H54 (cell line): ENCODE data around the gene CDK14.
"Not testable (repeated sequence)": the region's sequence is repeated elsewhere in the genome, so short reads cannot be mapped to it uniquely, and the experiment has no call there.

ENCODE experiments used
- DNase-seq: peaks from one replicate; pipeline ENCODE4 v3.0.0; 2011; ENCODE audit warnings: low spot score, mixed read lengths; ENCODE audit not compliant: insufficient read length
- FAIRE-seq: peaks from 3 replicates; lab custom pipeline; 2011; peaks lifted over from hg19 to GRCh38; lab: Jason Lieb, UNC
- POLR2A ChIP-seq: IDR thresholded peaks from 2 replicates; pipeline ENCODE4 v1.6.1; 2011; ENCODE audit warnings: low read depth, mild to moderate bottlenecking, low read length

Gene CDK14

DNA sequence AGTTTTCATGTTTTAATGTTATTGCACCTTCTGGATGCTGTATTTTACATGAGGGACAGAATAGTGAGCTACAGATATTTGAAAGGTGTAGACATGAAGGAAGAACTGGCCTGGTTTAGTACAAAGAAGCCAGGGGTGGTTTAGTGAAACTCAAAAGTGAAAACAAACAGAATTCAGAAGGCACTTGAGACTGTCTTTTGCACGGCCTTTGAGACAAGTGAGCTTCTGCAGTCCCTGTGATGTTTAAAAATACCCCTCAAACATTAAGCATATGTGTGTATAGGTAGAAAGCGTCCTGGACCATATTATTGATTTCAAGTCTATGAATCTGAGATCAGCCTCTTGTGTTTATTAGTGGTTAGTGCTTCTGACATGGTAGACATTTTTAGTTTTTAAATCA lies 118.9 kb downstream of the CDK14 start:
- no peak for TF ChIP-seq POLR2A
- DNase-seq (no peak), FAIRE-seq (no peak)

DNA sequence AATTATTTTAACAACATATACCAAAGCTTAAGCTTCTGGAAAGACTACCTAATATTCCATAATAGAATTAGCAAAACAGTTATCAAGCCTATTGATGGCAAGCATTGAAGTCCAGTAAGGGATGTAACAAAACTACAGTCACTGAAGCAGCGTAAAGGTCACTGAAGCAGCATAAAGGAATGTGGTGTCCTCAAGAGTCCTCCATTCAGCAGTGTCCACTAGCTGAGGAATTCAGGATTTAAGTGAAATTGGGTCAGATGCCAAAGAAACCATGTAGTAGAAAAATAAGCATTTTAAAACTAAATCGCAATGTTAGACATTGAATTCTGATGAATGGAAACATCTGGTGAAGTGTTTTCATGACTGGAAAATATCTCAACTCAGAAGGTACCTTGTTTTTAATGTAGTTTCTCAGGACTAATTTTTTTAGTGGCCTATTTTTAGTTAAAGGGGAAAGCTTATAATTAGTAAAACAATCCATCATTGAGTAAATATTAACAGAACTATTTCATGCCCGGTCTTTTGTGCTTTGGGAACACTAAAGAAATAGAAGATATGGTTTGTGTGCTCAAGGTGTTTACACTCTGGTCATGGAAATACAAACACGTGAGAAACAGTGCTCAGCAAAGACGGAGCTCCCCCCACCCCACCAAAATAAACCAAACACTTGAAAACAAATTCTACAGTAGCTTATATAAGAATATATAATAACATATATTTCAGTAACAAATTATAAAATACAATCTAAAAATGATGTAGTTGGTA lies 121.4 kb downstream of the CDK14 start:
- peak; percentile 11 for FAIRE-seq
- no peak for TF ChIP-seq POLR2A

DNA sequence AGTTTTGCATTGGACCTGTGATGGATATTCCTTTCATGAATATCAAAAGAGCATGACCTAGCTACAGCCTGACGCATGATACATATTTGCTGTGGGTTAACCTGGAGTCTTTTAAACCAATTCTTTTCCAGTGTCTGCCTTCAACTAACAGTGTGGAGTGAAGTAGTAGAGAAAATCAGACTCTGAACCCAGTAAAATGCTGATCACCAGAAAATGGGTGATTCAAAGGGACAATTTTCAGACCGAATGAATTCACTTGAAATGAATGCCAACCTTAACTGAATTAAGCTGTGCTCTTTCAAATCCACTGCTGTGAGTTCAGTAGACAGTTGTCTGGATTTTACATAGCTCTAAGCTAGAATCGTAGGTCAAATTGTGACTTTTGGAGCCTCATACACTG lies 123.0 kb downstream of the CDK14 start:
- TF ChIP-seq POLR2A, result no peak
- DNase-seq, result no peak
- FAIRE-seq, result peak; percentile 23

More for the DNA sequence above, 121.4 kb downstream of the CDK14 start:
- DNase-seq, result no peak

DNA sequence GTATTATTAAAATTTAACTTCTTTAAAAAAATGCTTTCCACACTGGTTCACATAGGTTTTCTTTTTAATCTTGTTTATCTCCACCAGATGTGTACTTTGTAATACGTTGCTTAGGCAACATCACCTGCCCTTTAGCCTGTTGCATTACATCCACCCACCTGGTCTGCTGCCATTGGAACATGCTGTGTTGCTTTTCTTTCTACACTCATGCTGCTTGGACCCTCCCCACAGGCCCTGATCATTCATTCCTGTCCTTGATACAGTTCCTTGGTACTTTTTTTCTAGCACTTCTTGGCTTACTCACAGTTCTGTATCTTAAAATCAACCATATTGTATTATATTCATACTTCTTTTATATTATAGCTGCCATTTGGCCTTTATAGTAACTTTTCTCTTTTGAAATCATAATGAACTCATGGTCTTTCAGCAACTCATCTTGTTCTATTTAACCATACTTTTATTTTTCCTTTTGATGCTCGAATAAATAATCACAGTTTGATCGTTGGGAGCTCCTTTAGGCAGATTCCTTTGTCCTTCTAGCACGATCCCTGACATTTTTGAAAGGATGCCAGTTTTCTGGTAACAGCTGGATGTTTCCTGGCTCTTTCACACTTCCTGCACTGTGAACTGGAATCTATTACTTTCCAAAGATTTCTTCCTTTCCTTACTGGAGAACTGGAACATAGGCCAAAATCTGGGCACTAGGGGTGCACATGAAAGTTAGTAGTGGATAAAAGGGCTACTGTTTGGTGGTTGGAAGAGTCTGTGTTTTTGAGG lies 125.1 kb downstream of the CDK14 start:
- DNase-seq (no peak), FAIRE-seq (no peak)

DNA sequence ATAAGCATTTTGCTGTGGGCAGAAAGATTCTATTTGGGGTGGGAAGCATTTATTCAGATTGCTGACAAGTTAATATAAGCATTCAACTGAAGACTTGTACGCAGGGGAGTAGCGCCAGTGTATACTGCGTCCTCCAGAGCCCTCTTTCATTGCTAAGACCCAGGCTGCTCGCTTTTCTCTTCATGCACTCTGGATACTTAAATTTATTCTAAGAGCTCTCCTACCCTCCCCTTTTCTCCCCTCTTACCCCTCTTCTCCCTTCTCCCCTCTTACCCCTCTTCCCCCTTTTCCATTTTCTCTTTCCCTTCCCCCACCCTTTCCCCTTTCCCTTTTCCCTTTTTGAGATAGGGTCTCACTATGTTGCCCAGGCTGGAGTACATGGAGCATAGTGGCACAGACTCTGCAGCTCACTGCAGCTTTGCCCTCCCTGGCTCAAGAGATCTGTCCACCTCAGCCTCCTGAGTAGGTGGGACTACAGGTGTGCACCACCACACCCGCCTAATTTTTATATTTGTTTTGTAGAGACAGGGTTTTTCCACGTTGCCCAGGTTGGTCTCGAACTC lies 125.8 kb downstream of the CDK14 start:
- FAIRE-seq (no peak), DNase-seq (no peak)
- TF ChIP-seq POLR2A, result no peak

More for the DNA sequence above, 125.1 kb downstream of the CDK14 start:
- no peak for TF ChIP-seq POLR2A

DNA sequence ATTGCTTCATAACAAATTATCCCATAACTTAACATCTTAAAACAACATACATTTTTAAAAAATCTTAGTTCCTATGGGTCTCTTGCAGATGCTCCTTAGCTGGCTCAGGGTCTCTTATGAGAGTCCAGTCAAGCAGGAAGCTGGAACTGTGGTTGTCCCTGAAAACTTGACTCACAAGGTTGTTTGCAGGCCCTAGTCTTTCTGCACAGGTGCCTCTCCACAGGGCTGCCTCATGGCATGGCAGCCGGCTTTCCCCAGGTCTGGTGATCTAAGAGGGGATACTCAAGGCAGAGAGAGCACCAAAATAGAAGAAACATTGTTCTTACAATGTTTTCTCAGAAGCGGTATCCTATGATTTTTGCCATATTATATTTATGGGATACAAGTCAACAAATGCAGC lies 127.1 kb downstream of the CDK14 start:
- FAIRE-seq (peak; percentile 36), DNase-seq (no peak)
- TF ChIP-seq POLR2A, result no peak

DNA sequence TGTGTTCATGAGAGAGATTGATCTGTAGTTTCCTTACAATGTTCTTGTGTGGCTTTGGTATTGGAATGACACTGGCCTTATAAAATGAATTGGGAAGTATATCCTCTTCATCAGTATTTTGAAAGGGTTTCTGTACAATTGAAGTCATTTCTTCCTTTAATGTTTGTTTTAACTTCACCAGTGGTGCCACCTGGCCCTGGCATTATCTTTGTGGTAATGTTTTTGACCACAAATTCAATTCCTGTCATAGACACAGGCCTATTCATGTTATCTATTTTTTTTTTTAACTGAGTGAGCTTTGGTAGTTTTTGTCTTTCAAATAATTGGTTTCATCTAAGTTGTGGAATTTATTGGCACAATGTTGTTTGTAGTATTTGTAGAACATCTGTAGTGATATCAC lies 127.7 kb downstream of the CDK14 start:
- DNase-seq, result no peak
- TF ChIP-seq POLR2A, result no peak
- no peak for FAIRE-seq

DNA sequence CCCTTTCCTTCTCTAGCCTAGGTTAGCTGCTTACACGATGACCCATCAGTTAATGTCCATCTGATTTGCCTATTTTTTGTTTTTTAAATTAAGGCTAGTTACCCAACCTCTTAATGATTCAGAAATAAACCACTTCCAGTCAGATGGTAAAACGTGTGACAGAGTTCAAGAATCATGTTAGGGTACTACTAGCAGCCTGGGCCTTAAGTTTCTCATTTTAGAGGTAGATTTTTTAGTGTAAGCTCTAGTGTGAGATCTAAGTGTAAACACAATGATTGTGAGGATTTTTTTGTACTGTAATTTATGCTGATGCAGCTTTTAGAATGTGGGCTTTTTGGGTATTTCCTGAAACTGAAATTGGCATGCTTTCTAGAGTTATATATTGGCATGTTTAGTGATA lies 130.0 kb downstream of the CDK14 start:
- FAIRE-seq, result no peak
- no peak for TF ChIP-seq POLR2A
- DNase-seq, result no peak

DNA sequence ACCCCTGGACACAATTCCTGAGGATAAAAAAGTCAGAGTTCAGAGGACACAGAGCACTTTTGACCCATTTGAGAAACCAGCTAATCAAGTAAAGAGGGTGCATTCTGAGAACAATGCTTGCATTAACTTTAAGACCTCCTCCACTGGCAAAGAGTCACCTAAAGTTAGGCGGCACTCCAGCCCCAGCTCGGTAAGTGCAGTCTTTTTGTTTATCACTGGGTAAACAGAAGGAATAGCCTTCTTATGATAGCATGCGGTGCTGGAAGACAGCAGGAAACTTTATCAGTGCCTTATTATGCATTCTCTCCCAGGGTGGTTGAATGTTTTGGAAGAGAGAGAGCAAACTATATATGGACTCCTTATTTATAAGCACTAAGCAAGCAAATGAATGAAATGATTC lies 130.5 kb downstream of the CDK14 start:
- no peak for DNase-seq
- FAIRE-seq, result no peak
- no peak for TF ChIP-seq POLR2A

DNA sequence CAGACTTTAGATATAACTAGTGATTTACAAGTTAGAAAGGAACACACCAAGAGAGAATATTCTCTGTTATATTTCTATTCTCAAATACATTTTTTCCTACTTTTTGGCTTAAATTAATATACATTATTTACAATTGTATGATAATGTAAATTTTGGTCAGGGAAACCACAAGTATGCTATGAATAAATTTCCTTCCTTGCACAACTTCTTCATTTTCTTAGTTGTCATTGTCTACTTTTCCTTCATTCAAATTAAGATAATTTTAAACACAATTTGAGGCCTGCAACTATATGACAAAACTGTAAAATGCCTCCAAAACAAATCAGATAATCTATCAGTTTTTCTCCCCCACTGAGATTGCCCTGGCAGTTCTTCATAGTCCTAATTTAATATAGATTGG lies 131.3 kb downstream of the CDK14 start:
- no peak for DNase-seq
- no peak for FAIRE-seq
- TF ChIP-seq POLR2A, result no peak

DNA sequence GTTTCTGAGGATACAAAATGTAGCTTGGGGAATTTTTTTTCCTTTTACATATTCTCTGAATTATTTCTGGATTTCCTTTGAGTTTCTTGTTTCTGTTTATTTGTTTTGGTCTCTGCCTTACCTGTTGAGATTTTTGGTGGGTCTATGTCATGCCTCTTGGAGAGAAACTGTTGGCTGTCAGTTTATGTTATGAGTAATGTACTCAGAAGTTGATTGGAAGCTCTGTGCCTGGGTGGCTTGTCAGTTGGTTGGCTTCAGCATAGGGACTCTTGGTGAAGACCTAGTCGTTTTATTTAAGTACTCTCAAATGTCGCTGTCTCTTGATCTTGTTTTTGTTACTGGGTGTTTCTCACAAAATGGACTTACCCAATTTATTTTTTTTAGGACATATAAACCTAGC lies 132.4 kb downstream of the CDK14 start:
- no peak for DNase-seq
- TF ChIP-seq POLR2A, result no peak
- no peak for FAIRE-seq

DNA sequence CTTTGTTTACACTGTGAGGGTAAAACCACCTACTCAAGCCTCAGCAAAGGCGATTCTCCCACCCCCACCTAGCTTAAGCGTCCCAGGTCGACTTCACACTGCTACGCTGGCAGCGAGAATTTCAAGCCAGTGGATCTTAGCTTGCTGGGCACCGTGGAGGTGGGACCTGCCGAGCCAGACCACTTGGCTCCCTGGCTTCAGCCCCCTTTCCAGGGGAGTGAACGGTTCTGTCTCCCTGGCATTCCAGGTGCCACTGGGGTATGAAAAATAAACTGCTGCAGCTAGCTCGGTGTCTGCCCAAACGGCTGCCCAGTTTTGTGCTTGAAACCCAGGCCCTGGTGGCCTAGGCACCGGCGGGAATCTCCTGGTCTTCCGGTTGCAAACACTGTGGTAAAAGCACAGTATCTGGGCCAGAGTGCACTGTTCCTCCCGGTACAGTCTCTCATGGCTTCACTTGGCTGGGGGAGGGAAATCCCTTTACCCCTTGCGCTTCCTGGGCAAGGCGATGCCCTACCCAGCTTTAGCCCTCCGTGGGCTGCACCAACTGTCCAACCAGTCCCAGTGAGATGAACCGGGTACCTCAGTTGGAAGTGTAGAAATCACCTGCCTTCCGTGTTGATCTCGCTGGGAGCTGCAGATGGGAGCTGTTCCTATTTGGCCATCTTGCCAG lies 139.6 kb downstream of the CDK14 start:
- not testable (repeated sequence) for DNase-seq, FAIRE-seq

DNA sequence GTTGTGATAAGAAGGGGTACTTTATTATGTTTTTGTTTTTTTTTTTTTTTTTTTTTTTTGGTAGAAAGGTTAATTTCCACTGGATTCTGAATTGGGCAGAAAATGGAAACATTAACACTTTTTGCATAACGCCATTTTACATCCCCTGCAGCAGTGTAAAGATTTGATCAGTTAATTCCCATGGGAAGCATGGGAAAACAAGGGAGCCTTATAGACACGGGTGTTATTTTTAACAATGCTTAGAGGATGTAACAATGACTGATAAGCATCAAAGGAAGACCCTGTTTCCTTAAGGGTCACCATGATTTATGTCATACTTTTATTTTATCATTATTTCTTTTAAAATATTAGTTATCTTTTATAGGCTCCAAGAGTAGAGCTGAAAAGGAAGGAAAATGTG lies 140.2 kb downstream of the CDK14 start:
- no peak for DNase-seq
- no peak for FAIRE-seq
- TF ChIP-seq POLR2A, result no peak

DNA sequence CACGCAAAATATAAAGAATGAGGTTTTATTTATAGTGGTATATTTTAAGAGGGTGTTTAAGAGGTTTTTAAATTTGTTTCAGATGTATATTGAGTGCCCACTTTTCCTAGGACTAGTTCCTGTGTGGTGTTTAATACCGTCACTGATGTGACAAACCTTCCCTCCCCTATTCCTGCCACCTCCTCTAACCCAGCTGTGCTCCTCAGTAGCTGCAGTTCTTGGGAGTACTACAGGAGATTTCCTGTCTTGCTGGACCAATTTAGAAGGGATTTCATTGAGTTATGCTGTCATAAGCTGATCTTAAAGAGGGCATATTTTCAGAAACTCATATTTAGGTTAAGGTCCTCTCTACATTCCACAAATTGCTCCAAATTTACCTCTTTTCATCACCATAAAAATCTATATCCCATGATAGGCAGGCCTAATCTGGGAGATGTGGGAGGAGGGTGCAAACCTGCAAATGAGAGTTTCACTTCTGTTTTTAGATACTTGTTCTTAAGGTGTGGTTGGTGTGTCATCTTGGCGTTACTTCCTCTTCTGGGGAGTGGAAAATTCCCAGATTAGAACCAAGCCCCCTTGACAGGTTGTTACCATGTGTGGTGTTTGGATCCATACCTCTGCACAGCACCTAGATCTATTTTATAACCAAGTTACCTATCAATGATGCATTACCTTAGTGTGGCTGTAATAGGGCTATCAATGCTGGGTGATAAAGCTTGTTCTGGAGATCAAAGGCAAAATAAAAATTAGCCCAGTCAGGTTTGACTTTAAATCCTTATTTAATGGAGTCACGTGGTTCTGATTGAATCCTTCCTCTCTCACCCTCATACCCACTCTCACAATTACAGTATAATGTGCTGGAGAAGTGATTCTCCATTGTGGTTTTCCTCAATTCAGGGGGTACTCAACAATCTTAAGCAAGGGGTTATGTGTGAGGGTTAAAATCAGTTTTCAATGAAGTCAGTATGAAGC lies 141.1 kb downstream of the CDK14 start:
- FAIRE-seq (no peak), DNase-seq (no peak)
- TF ChIP-seq POLR2A, result no peak
